ENCODE data around the gene INO80.

DNA sequence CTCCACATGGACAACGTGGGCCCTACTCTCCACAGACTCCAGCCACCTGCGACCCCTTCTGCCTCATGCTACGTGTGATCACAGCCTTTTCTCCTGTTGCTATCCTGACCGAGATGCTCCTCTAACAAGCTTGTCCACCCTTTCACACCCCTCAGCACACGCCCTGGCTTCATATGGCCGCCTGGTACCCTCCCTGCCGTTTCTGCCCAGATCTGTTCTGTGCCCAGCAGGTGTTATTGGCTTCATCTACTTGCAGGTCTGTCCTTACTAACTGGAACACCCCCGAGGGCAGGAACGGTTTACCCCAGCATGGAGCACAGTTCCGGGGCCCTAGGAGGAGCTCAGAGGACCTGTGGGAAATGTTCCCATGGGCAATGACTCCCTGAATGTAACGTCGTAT lies 152.9 kb downstream of the INO80 start:
- TF ChIP-seq, protein P1, sequence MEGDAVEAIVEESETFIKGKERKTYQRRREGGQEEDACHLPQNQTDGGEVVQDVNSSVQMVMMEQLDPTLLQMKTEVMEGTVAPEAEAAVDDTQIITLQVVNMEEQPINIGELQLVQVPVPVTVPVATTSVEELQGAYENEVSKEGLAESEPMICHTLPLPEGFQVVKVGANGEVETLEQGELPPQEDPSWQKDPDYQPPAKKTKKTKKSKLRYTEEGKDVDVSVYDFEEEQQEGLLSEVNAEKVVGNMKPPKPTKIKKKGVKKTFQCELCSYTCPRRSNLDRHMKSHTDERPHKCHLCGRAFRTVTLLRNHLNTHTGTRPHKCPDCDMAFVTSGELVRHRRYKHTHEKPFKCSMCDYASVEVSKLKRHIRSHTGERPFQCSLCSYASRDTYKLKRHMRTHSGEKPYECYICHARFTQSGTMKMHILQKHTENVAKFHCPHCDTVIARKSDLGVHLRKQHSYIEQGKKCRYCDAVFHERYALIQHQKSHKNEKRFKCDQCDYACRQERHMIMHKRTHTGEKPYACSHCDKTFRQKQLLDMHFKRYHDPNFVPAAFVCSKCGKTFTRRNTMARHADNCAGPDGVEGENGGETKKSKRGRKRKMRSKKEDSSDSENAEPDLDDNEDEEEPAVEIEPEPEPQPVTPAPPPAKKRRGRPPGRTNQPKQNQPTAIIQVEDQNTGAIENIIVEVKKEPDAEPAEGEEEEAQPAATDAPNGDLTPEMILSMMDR (IDR thresholded peaks at IDR 0.05), result no peak
- TF ChIP-seq POLR2A (IDR thresholded peaks at IDR 0.05), result no peak
